ENCODE data around the gene HPCA. TPM values are rescaled to one million over a fixed set of nuclear protein-coding genes. Genes with fewer than 3 reads are reported as not detected.
A peak's percentile ranks its signal among the peaks of the same experiment; 100 is the strongest.

HPCA gene
- not detected in 2 replicates for total RNA-seq
- polyA plus RNA-seq: 0.85 and 1.0 TPM in 2 replicates

DNA sequence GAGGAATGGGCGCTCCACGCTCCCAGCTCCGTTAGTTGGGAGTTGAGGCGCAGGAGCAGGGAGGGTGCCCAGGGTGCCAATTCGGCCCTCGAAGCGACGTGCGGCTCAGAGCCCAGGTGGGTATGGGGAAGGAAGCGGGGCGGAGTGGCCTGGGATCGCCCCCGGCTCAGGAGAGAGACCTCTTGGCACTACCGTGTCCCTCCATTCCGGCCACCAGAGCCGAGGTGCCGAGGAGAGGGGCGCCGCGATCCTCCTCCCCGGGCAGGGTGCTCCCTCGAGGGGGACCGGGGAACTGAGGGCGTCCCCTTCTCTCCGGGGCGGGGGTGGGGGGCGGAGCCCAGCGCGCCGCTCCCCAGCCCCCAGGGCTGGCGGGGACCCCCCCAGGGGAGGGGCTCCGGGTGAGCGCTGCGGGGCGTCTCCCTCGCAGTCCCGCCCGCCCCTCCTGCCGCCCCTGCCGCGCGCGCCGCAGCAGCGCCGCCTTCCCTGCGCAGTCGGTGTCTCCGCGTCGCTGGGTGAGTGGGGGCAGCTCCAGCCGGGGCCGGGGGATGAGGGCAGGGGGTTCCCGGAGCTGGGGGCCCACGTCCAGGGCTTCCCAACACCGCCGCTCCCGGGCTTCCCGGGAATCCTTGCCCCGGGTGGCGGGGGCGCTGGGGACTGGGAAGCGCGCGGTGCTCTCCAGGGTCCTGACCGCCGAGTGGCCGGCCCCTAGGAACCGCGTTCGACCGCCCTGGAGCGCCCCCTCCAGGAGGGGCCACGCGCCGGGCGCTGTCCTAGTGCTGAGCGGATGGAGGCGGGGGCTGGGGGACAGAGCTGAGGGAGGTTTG lies at the start of gene HPCA:
TSS of gene HPCA (plus strand) at position 488 of the 824 bp plus-strand sequence. CDS start 2,408 bp downstream, outside the sequence.
- H2AFZ ChIP-seq: no peak within 1 kb of the TSS
- no peak within 1 kb of the TSS for H3K27ac ChIP-seq
- no peaks in the 10 kb centered on the region for H3K4me1 ChIP-seq (ENCODE audit: insufficient read depth)
- no peaks in the 10 kb centered on the region for H3K79me2 ChIP-seq
- H3K4me2 ChIP-seq: peak within 1 kb of the TSS; percentile 87
- peaks cover 43% of the 10 kb centered on the region for H3K27me3 ChIP-seq
- H3K4me3 ChIP-seq: no peak within 1 kb of the TSS
- peak; percentile 92 for DNase-seq (ENCODE audit: low spot score)
- TF ChIP-seq EZH2 (IDR thresholded peaks at IDR 0.05; ENCODE audit: borderline replicate concordance) (no peak), EZH2phosphoT487 (IDR thresholded peaks at IDR 0.05; ENCODE audit: low read depth, severe bottlenecking, unreplicated experiment) (no peak), CTCF (IDR thresholded peaks at IDR 0.05; ENCODE audit: poor library complexity) (peak; percentile 72)
- H3K36me3 ChIP-seq (replicated peaks; ENCODE audit: insufficient read depth, low read depth): no peaks in the 10 kb centered on the region
- H3K9me2 ChIP-seq (replicated peaks; ENCODE audit: insufficient read depth): no peaks in the 10 kb centered on the region
- WGBS (ENCODE audit: low lambda C conversion rate, missing lambda C conversion rate): 14% methylated on average over 28 of the region's 79 CpGs
- H3K9me3 ChIP-seq (ENCODE audit: low read depth): no peaks in the 10 kb centered on the region
- H4K20me1 ChIP-seq (ENCODE audit: insufficient read depth, poor library complexity, severe bottlenecking): no peaks in the 10 kb centered on the region

GRCh38 chr1:32848354-32849063 lies 37.8 kb upstream of the HPCA start:
- Histone ChIP-seq H4K20me1 (ENCODE audit: insufficient read depth, poor library complexity, severe bottlenecking) (no peaks in the 10 kb centered on the region), H3K9me3 (ENCODE audit: low read depth) (no peaks in the 10 kb centered on the region), H3K79me2 (no peaks in the 10 kb centered on the region), H3K4me2 (no peak overlapping the region), H2AFZ (no peak overlapping the region), H3K27ac (no peak overlapping the region), H3K4me1 (ENCODE audit: insufficient read depth) (no peaks in the 10 kb centered on the region), H3K36me3 (replicated peaks; ENCODE audit: insufficient read depth, low read depth) (no peaks in the 10 kb centered on the region), H3K27me3 (no peaks in the 10 kb centered on the region), H3K9me2 (replicated peaks; ENCODE audit: insufficient read depth) (no peaks in the 10 kb centered on the region), H3K4me3 (no peak overlapping the region)
- TF ChIP-seq EZH2 (IDR thresholded peaks at IDR 0.05; ENCODE audit: borderline replicate concordance): no peak
- no peak for TF ChIP-seq CTCF (IDR thresholded peaks at IDR 0.05; ENCODE audit: poor library complexity)
- TF ChIP-seq EZH2phosphoT487 (IDR thresholded peaks at IDR 0.05; ENCODE audit: low read depth, severe bottlenecking, unreplicated experiment): no peak
- DNase-seq (ENCODE audit: low spot score): no peak
- 49% methylated on average over 2 of the region's 2 CpGs for WGBS (ENCODE audit: low lambda C conversion rate, missing lambda C conversion rate)

GRCh38 chr1:32855861-32856617 lies 30.3 kb upstream of the HPCA start:
- Histone ChIP-seq H3K36me3 (replicated peaks; ENCODE audit: insufficient read depth, low read depth) (peaks cover 3% of the 10 kb centered on the region), H3K9me3 (ENCODE audit: low read depth) (no peaks in the 10 kb centered on the region), H3K4me1 (ENCODE audit: insufficient read depth) (no peaks in the 10 kb centered on the region), H2AFZ (no peak overlapping the region), H4K20me1 (ENCODE audit: insufficient read depth, poor library complexity, severe bottlenecking) (no peaks in the 10 kb centered on the region), H3K27me3 (no peaks in the 10 kb centered on the region), H3K27ac (no peak overlapping the region), H3K4me3 (no peak overlapping the region), H3K4me2 (no peak overlapping the region), H3K9me2 (replicated peaks; ENCODE audit: insufficient read depth) (no peaks in the 10 kb centered on the region), H3K79me2 (no peaks in the 10 kb centered on the region)
- no peak for TF ChIP-seq EZH2phosphoT487 (IDR thresholded peaks at IDR 0.05; ENCODE audit: low read depth, severe bottlenecking, unreplicated experiment)
- no peak for TF ChIP-seq EZH2 (IDR thresholded peaks at IDR 0.05; ENCODE audit: borderline replicate concordance)
- WGBS (ENCODE audit: low lambda C conversion rate, missing lambda C conversion rate): 96% methylated on average over 13 of the region's 13 CpGs
- DNase-seq (ENCODE audit: low spot score): no peak
